GM19455 (cell line): ENCODE measurements around the gene TJP3.

ENCODE experiments used
- ATAC-seq: cut with Tn5 transposase; IDR thresholded peaks from one replicate; pipeline ENCODE4 v1.9.1; 2021; ENCODE audit not compliant: unreplicated experiment

The TJP3 gene

GRCh38 chr19:3671680-3672574 is 36.3 kb upstream of the TJP3 start:
- ATAC-seq = no peak

- no peak for ATAC-seq
Observed at GRCh38 chr19:3672575-3672948, 35.6 kb upstream of the TJP3 start.

- ATAC-seq = no peak
Observed at GRCh38 chr19:3672993-3673392, 35.2 kb upstream of the TJP3 start.

GRCh38 chr19:3673506-3674439 is 34.4 kb upstream of the TJP3 start:
- no peak for ATAC-seq

- ATAC-seq = no peak
Observed at GRCh38 chr19:3674784-3675543, 33.2 kb upstream of the TJP3 start.

- no peak for ATAC-seq
Observed at GRCh38 chr19:3678188-3678587, 30.0 kb upstream of the TJP3 start.

GRCh38 chr19:3679138-3679537 is 29.0 kb upstream of the TJP3 start:
- no peak for ATAC-seq

GRCh38 chr19:3679581-3679980 is 28.6 kb upstream of the TJP3 start:
- ATAC-seq = no peak

GRCh38 chr19:3680939-3681338 is 27.2 kb upstream of the TJP3 start:
- ATAC-seq = no peak

GRCh38 chr19:3682286-3682685 is 25.9 kb upstream of the TJP3 start:
- no peak for ATAC-seq

- no peak for ATAC-seq
Observed at GRCh38 chr19:3682741-3683404, 25.3 kb upstream of the TJP3 start.

GRCh38 chr19:3683405-3684053 is 24.7 kb upstream of the TJP3 start:
- no peak for ATAC-seq

GRCh38 chr19:3684054-3684816 is 23.9 kb upstream of the TJP3 start:
- ATAC-seq = no peak

- no peak for ATAC-seq
Observed at GRCh38 chr19:3684817-3685410, 23.3 kb upstream of the TJP3 start.

- no peak for ATAC-seq
Observed at GRCh38 chr19:3687393-3687773, 20.8 kb upstream of the TJP3 start.

GRCh38 chr19:3687774-3688706 is 20.1 kb upstream of the TJP3 start:
- ATAC-seq = no peak

- ATAC-seq = no peak
Observed at GRCh38 chr19:3690551-3691371, 17.4 kb upstream of the TJP3 start.
